ENCODE data around the gene ZNF318.
"Not testable (repeated sequence)": the region's sequence is repeated elsewhere in the genome, so short reads cannot be mapped to it uniquely, and the experiment has no call there.

Gene ZNF318

GRCh38 chr6:43394982-43395381 is 25.5 kb upstream of the ZNF318 start:
- no peak for DNase-seq (ENCODE audit: low read depth)
- TF ChIP-seq, protein P1, sequence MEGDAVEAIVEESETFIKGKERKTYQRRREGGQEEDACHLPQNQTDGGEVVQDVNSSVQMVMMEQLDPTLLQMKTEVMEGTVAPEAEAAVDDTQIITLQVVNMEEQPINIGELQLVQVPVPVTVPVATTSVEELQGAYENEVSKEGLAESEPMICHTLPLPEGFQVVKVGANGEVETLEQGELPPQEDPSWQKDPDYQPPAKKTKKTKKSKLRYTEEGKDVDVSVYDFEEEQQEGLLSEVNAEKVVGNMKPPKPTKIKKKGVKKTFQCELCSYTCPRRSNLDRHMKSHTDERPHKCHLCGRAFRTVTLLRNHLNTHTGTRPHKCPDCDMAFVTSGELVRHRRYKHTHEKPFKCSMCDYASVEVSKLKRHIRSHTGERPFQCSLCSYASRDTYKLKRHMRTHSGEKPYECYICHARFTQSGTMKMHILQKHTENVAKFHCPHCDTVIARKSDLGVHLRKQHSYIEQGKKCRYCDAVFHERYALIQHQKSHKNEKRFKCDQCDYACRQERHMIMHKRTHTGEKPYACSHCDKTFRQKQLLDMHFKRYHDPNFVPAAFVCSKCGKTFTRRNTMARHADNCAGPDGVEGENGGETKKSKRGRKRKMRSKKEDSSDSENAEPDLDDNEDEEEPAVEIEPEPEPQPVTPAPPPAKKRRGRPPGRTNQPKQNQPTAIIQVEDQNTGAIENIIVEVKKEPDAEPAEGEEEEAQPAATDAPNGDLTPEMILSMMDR (conservative IDR thresholded peaks at IDR 0.05; ENCODE audit: low read depth, low read length) = no peak
- H3K4me3 ChIP-seq (ENCODE audit: low read depth, low read length) = no peak overlapping the region

GRCh38 chr6:43393602-43394001 is 24.2 kb upstream of the ZNF318 start:
- no peak for DNase-seq (ENCODE audit: low read depth)
- H3K4me3 ChIP-seq (ENCODE audit: low read depth, low read length) = no peak overlapping the region
- TF ChIP-seq, protein P1 (conservative IDR thresholded peaks at IDR 0.05; ENCODE audit: low read depth, low read length) = no peak

GRCh38 chr6:43393133-43393532 is 23.7 kb upstream of the ZNF318 start:
- not testable (repeated sequence) for H3K4me3 ChIP-seq (ENCODE audit: low read depth, low read length); DNase-seq (ENCODE audit: low read depth)

- TF ChIP-seq, protein P1 (conservative IDR thresholded peaks at IDR 0.05; ENCODE audit: low read depth, low read length) = no peak
- H3K4me3 ChIP-seq (ENCODE audit: low read depth, low read length) = no peak overlapping the region
- no peak for DNase-seq (ENCODE audit: low read depth)
These were observed 22.1 kb upstream of the ZNF318 start for GRCh38 chr6:43391440-43392031.

DNA sequence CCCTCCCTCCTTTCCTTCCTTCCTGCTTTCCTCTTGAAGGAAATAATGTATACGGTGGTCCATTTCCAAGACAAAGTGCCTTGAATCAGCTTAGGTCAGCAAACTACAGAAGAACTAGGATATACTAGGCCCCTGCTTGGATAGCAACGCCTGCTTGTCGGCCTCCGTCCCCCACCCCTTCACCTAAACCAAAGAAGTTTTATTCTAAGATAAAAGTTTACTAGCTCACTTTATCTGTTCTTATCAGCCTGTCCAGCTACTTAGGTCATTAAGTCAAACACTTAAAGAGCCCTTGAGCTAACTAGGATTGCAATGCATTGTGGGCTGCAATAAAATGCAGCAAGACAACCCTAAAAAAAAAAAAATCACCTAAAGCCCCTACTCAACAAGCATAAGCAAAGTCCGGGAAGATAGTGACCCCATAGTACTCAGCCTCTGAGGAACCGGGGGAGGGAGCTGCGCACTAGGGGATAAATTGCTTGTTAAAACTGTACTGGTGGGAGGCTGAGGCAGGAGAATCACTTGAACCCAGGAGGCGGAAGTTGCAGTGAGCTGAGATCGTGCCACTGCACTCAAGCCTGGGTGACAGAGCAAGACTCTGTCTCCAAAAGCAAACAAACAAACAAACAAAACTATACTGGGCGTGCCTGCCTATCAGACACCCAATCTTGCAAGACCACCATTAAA is 21.4 kb upstream of the ZNF318 start:
- not testable (repeated sequence) for DNase-seq (ENCODE audit: low read depth); H3K4me3 ChIP-seq (ENCODE audit: low read depth, low read length)

DNA sequence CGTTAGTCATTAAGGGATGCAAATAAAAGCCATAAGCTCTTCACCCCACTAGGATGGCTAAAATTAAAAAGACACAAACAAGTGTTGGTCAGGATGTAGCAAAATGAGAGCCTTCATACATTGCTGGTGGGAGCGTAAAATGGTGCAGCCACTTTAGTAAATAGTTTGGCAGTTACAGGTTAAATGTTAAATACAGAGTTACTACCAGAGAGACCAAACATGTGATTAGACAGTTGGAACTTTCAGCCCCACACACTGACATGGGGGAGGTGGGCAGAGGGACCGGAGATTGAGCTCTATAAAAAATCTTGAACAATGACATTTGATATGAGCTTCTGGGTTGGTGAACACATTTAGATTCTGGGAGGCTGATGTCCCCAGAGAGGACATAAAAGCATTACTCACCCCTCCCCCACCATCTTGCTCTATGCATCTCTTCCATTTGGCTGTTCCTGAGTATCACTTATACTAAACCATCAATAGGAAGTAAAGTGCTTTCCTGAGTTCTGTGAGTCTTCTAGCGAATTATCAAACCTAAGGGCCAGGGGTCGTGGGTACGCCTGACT is 20.4 kb upstream of the ZNF318 start:
- no peak overlapping the region for H3K4me3 ChIP-seq (ENCODE audit: low read depth, low read length)
- TF ChIP-seq, protein P1 (conservative IDR thresholded peaks at IDR 0.05; ENCODE audit: low read depth, low read length) = no peak
- DNase-seq (ENCODE audit: low read depth) = no peak

GRCh38 chr6:43386492-43386891 is 17.0 kb upstream of the ZNF318 start:
- TF ChIP-seq, protein P1 (conservative IDR thresholded peaks at IDR 0.05; ENCODE audit: low read depth, low read length) = no peak
- no peak for DNase-seq (ENCODE audit: low read depth)
- no peak overlapping the region for H3K4me3 ChIP-seq (ENCODE audit: low read depth, low read length)
